Mammary epithelial cell (primary cell): ENCODE measurements around the gene NCOA1.

Experiments
- EZH2 ChIP-seq: IDR thresholded peaks from 2 replicates; pipeline ENCODE4 v1.6.1; 2012; ENCODE audit warnings: low read length, inconsistent platforms, borderline replicate concordance
- TF ChIP-seq, protein P1 (sequence below), 2 donors: IDR thresholded peaks in 1 of 2; conservative IDR thresholded peaks in 1 of 2; 2 replicates each; pipeline ENCODE4 v1.5.1; 2011 to 2012; ENCODE audit warnings: inconsistent platforms in 2 of 2, low read length in 2 of 2, mild to moderate bottlenecking in 2 of 2, control low read depth in 1 of 2, low read depth in 1 of 2; ENCODE audit not compliant: insufficient read depth in 1 of 2; ENCODE audit errors: extremely low read depth in 1 of 2

DNA sequence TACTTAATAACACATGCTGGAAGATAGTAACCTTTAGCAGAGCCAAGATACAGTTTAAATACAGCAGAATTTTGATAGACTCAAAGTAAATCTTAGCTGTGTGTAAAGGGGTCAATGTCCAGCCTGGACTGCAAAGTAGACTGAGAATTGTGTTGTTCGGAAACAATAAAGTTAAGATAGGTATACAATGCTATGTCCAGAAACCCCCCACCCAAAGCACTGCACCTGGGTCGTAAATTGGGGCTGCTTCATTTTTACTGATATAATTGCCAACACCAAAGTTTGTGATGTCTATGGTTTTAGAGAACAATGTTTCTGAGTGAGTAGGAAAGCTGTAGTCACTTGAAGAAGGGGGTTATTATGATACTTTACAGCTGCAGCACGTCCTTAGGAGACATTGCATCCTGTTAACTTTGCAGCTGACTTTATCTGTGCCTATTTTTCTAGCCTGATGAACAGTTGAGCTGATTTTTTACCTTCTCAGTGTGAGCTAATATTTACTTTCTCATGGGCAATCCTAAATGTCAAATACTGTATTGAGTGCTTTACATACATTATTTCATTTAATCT, 4.3 kb upstream of the NCOA1 start:
- TF ChIP-seq, protein P1, sequence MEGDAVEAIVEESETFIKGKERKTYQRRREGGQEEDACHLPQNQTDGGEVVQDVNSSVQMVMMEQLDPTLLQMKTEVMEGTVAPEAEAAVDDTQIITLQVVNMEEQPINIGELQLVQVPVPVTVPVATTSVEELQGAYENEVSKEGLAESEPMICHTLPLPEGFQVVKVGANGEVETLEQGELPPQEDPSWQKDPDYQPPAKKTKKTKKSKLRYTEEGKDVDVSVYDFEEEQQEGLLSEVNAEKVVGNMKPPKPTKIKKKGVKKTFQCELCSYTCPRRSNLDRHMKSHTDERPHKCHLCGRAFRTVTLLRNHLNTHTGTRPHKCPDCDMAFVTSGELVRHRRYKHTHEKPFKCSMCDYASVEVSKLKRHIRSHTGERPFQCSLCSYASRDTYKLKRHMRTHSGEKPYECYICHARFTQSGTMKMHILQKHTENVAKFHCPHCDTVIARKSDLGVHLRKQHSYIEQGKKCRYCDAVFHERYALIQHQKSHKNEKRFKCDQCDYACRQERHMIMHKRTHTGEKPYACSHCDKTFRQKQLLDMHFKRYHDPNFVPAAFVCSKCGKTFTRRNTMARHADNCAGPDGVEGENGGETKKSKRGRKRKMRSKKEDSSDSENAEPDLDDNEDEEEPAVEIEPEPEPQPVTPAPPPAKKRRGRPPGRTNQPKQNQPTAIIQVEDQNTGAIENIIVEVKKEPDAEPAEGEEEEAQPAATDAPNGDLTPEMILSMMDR (conservative IDR thresholded peaks at IDR 0.05 in 1 of 2, IDR thresholded peaks at IDR 0.05 in 1 of 2; ENCODE audit: extremely low read depth in 1 of 2, insufficient read depth in 1 of 2, low read depth in 1 of 2, low read length in 2 of 2), result no peak
- TF ChIP-seq EZH2, result no peak
